Uterus (tissue), 4 donors: ENCODE results near the gene CLDN15. TPM values are rescaled to one million over a fixed set of nuclear protein-coding genes. Genes with fewer than 3 reads are reported as not detected.

ENCODE experiments used
- DNase-seq, 2 donors: peaks; one replicate each; pipeline ENCODE4 v3.0.0-alpha.2; 2019 to 2020
- H3K27ac ChIP-seq, 2 donors: fragments of 200-600 bp; sonication (generic); 1 replicate in 1 of 2; 2 replicates in 1 of 2; pipeline ENCODE4 v1.5.1; 2016 to 2018
- H3K27me3 ChIP-seq, 2 donors: fragments of 200-600 bp; sonication (generic); one replicate each; pipeline ENCODE4 v1.5.1; 2018 to 2019; ENCODE audit warnings: control low read depth in 1 of 2
- H3K36me3 ChIP-seq, 2 donors: fragments of 200-600 bp; sonication (generic); one replicate each; pipeline ENCODE4 v1.5.1; 2019; ENCODE audit warnings: control low read depth in 1 of 2
- H3K4me1 ChIP-seq, 2 donors: fragments of 200-600 bp; sonication (generic); one replicate each; pipeline ENCODE4 v1.5.1; 2018 to 2019; ENCODE audit warnings: control low read depth in 1 of 2
- H3K4me3 ChIP-seq, 2 donors: fragments of 200-600 bp; sonication (generic); 1 replicate in 1 of 2; 2 replicates in 1 of 2; pipeline ENCODE4 v1.5.1; 2018 to 2019; ENCODE audit warnings: mild to moderate bottlenecking in 1 of 2
- H3K9me3 ChIP-seq, 2 donors: fragments of 200-600 bp; sonication (generic); one replicate each; pipeline ENCODE4 v1.5.1; 2019; ENCODE audit warnings: control low read depth in 1 of 2
- CTCF ChIP-seq, 4 experiments: fragments of 200-600 bp in 2 of 4; fragments of 450-650 bp in 2 of 4; sonication (generic) in 2 of 4; IDR thresholded peaks; one replicate each; pipeline ENCODE4 v1.5.1; 2016 to 2019; ENCODE audit warnings: antibody characterized with exemption in 4 of 4, mild to moderate bottlenecking in 2 of 4, moderate library complexity in 1 of 4
- POLR2A ChIP-seq, 2 donors: fragments of 450-650 bp; IDR thresholded peaks; one replicate each; pipeline ENCODE4 v1.6.1; 2016; ENCODE audit warnings: antibody characterized with exemption in 2 of 2, mild to moderate bottlenecking in 1 of 2, moderate library complexity in 1 of 2
- intact Hi-C: fragments of 100-400 bp; cut with DNase I; formaldehyde crosslinking; loops from one replicate; pipeline ENCODE4 v1.15.1; 2023; ENCODE audit warnings: low total_unique reads
- total RNA-seq, 4 donors: library from RNA; depleted of rRNA in 3 of 4; stranded (reverse); fragments of >200 nt in 3 of 4; gene quantifications; one replicate each; pipeline versions ENCODE4 v1.1.0 to v1.2.4, GENCODE V29; 2014 to 2023
- donor health status: DM: yes; HTN: yes; CAD: no.

Gene CLDN15
- total RNA-seq, 4 donors from 2014 or later = 5.6 to 49.4 (median 16.7) TPM

- Histone ChIP-seq H3K27me3 (no peaks in the 10 kb centered on the region), H3K27ac (no peak overlapping the region), H3K4me1 (peaks cover 0 to 6% of the 10 kb centered on the region in 2 donors), H3K36me3 (no peaks in the 10 kb centered on the region), H3K4me3 (no peak overlapping the region), H3K9me3 (no peaks in the 10 kb centered on the region)
- intact Hi-C loops = no loop called here
- no peak for DNase-seq
- TF ChIP-seq POLR2A (IDR thresholded peaks at IDR 0.05) (no peak), CTCF (IDR thresholded peaks at IDR 0.05) (peak in 1 of 4 experiments; percentile 11)
Measured at GRCh38 chr7:101235050-101235449, 2.6 kb downstream of the CLDN15 start.

- peaks cover 0 to 6% of the 10 kb centered on the region in 2 donors for H3K4me1 ChIP-seq
- no peak for TF ChIP-seq CTCF (IDR thresholded peaks at IDR 0.05)
- no peak for TF ChIP-seq POLR2A (IDR thresholded peaks at IDR 0.05)
- no peak for DNase-seq
- H3K27me3 ChIP-seq = no peaks in the 10 kb centered on the region
- H3K36me3 ChIP-seq = no peaks in the 10 kb centered on the region
- H3K27ac ChIP-seq = no peak overlapping the region
- no peaks in the 10 kb centered on the region for H3K9me3 ChIP-seq
- intact Hi-C loops = no loop called here
- no peak overlapping the region for H3K4me3 ChIP-seq
Measured at GRCh38 chr7:101234636-101235035, 3.0 kb downstream of the CLDN15 start.

- Histone ChIP-seq H3K9me3 (no peaks in the 10 kb centered on the region), H3K4me3 (no peak overlapping the region), H3K36me3 (no peaks in the 10 kb centered on the region), H3K27ac (no peak overlapping the region), H3K4me1 (peaks cover 0 to 6% of the 10 kb centered on the region in 2 donors), H3K27me3 (no peaks in the 10 kb centered on the region)
- TF ChIP-seq CTCF (IDR thresholded peaks at IDR 0.05) (no peak), POLR2A (IDR thresholded peaks at IDR 0.05) (no peak)
- intact Hi-C loops = no loop called here
- DNase-seq = no peak
Measured at GRCh38 chr7:101233907-101234547, 3.6 kb downstream of the CLDN15 start.

- Histone ChIP-seq H3K4me1 (no peaks in the 10 kb centered on the region), H3K9me3 (no peaks in the 10 kb centered on the region), H3K36me3 (no peaks in the 10 kb centered on the region), H3K4me3 (no peak overlapping the region), H3K27me3 (no peaks in the 10 kb centered on the region), H3K27ac (no peak overlapping the region)
- TF ChIP-seq POLR2A (IDR thresholded peaks at IDR 0.05) = no peak
- no peak for TF ChIP-seq CTCF (IDR thresholded peaks at IDR 0.05)
- intact Hi-C loops = no loop called here
- DNase-seq = no peak
Measured at GRCh38 chr7:101232141-101232850, 5.3 kb downstream of the CLDN15 start.

- no peak overlapping the region for H3K4me3 ChIP-seq
- no peaks in the 10 kb centered on the region for H3K36me3 ChIP-seq
Measured at GRCh38 chr7:101231644-101232043, 6.0 kb downstream of the CLDN15 start.

More at GRCh38 chr7:101231644-101232043, 6.0 kb downstream of the CLDN15 start:
- no peak for TF ChIP-seq CTCF (IDR thresholded peaks at IDR 0.05)
- TF ChIP-seq POLR2A (IDR thresholded peaks at IDR 0.05) = no peak
- intact Hi-C loops = no loop called here
- no peaks in the 10 kb centered on the region for H3K27me3 ChIP-seq
- no peaks in the 10 kb centered on the region for H3K9me3 ChIP-seq
- no peaks in the 10 kb centered on the region for H3K4me1 ChIP-seq
- no peak overlapping the region for H3K27ac ChIP-seq
- DNase-seq = no peak
